GM12878 (cell line): ENCODE results near the gene KCNS1. TPM values are rescaled to one million over a fixed set of nuclear protein-coding genes. Genes with fewer than 3 reads are reported as not detected.

Experiments
- ATAC-seq: fragments of 200-7000 bp; cut with Tn5 transposase; 3 replicates; pipeline ENCODE4 v1.9.1; 2020; ENCODE audit warnings: mild to moderate bottlenecking, moderate library complexity
- BruUV-seq: library from RNA; stranded (reverse); fragments of 400-500 nt; replicated peaks from 2 replicates; lab custom pipeline; 2021; lab: Mats Ljungman, UMichigan
- CTCF ChIA-PET: fragments of 300-600 bp; sonication (Branson Sonifier 250); formaldehyde crosslinking; extraction: SDS; loops from one replicate; lab custom pipeline; 2021; ENCODE audit warnings: inconsistent platforms; lab: Yijun Ruan, JAX
- POLR2A ChIA-PET: fragments of 350-600 bp; formaldehyde crosslinking; extraction: SDS; loops from one replicate; lab custom pipeline; 2021; ENCODE audit warnings: inconsistent platforms; lab: Charles Lee
- RAD21 ChIA-PET: fragments of 300-600 bp; sonication (Branson Sonifier 250); formaldehyde crosslinking; loops from one replicate; lab custom pipeline; 2023; ENCODE audit warnings: antibody characterized with exemption; ENCODE audit not compliant: unreplicated experiment; lab: Charles Lee
- SMC1A ChIA-PET: fragments of 300-600 bp; sonication (Branson Sonifier 250); formaldehyde crosslinking; loops from one replicate; lab custom pipeline; 2023; ENCODE audit not compliant: unreplicated experiment, uncharacterized antibody; lab: Charles Lee
- DNase-seq: peaks from one replicate; pipeline ENCODE4 v3.0.0-alpha.2; 2011; ENCODE audit warnings: low read depth, low spot score
- FAIRE-seq: peaks from 3 replicates; lab custom pipeline; 2011; peaks lifted over from hg19 to GRCh38; lab: Jason Lieb, UNC
- H2AFZ ChIP-seq: 2 replicates; pipeline ENCODE4 v1.6.0; 2011; ENCODE audit warnings: low read depth, low read length, control low read depth; ENCODE audit not compliant: control insufficient read depth
- H3K27ac ChIP-seq: 2 replicates; pipeline ENCODE4 v1.5.1; 2011; ENCODE audit warnings: control low read depth; ENCODE audit not compliant: control insufficient read depth, insufficient read depth
- H3K27me3 ChIP-seq, 2 experiments: replicated peaks in 1 of 2; 2 replicates each; pipeline versions ENCODE4 v1.6.0 to v1.6.1; 2011; ENCODE audit warnings: low read length in 1 of 2; ENCODE audit not compliant: control insufficient read depth in 2 of 2, insufficient read depth in 2 of 2
- H3K36me3 ChIP-seq, 2 experiments: 2 replicates each; pipeline ENCODE4 v1.5.1; 2011; ENCODE audit warnings: low read length in 1 of 2; ENCODE audit not compliant: control insufficient read depth in 2 of 2, insufficient read depth in 2 of 2
- H3K4me1 ChIP-seq: 2 replicates; pipeline ENCODE4 v1.6.1; 2011; ENCODE audit warnings: mild to moderate bottlenecking, low read length, moderate library complexity, mixed read lengths; ENCODE audit not compliant: control insufficient read depth, insufficient read depth
- H3K4me2 ChIP-seq: 2 replicates; pipeline ENCODE4 v1.6.0; 2011; ENCODE audit warnings: control low read depth; ENCODE audit not compliant: control insufficient read depth, insufficient read depth
- H3K4me3 ChIP-seq: fragments of 200-600 bp; sonication (generic); 2 replicates; pipeline ENCODE4 v1.5.1; 2016
- H3K79me2 ChIP-seq: 2 replicates; pipeline ENCODE4 v1.6.0; 2011; ENCODE audit warnings: low read length; ENCODE audit not compliant: control insufficient read depth, insufficient read depth
- H3K9ac ChIP-seq: 2 replicates; pipeline ENCODE4 v1.8.0; 2011; ENCODE audit warnings: low read length, control low read depth, mixed read lengths; ENCODE audit not compliant: control insufficient read depth, insufficient read depth
- H3K9me3 ChIP-seq: replicated peaks from 3 replicates; pipeline ENCODE4 v1.5.1; 2011; ENCODE audit warnings: mild to moderate bottlenecking, low read length; ENCODE audit not compliant: control insufficient read depth, insufficient read depth
- H4K20me1 ChIP-seq: 2 replicates; pipeline ENCODE4 v1.6.0; 2011; ENCODE audit not compliant: control insufficient read depth, insufficient read depth
- FOXK2 ChIP-seq: fragments of 450-650 bp; IDR thresholded peaks from 2 replicates; pipeline ENCODE4 v1.6.1; 2017; ENCODE audit warnings: mild to moderate bottlenecking, moderate library complexity
- NFYA ChIP-seq: IDR thresholded peaks from 2 replicates; pipeline ENCODE4 v1.6.1; 2011; ENCODE audit warnings: low read depth, mild to moderate bottlenecking, low read length, improper control_type of control experiment, borderline replicate concordance
- SMARCA5 ChIP-seq: fragments of 450-650 bp; IDR thresholded peaks from 2 replicates; pipeline ENCODE4 v1.6.1; 2017; ENCODE audit warnings: mild to moderate bottlenecking
- ZBED1 ChIP-seq: IDR thresholded peaks from 2 replicates; pipeline ENCODE4 v1.6.1; 2016; ENCODE audit warnings: borderline replicate concordance
- WGBS: methylation state at CpG from one replicate; pipeline ENCODE4 v1.1.6; 2016; ENCODE audit warnings: low lambda C conversion rate; ENCODE audit not compliant: insufficient replicate concordance, insufficient coverage; ENCODE audit errors: missing lambda C conversion rate; 5-methylcytosine and 5-hydroxymethylcytosine counted together
- in situ Hi-C: fragments of 300-500 bp; cut with MboI; formaldehyde crosslinking; loops from 9 replicates; pipeline ENCODE4 v1.14.3; 2018; ENCODE audit warnings: mixed read lengths
- intact Hi-C: fragments of 100-400 bp; cut with micrococcal nuclease; formaldehyde crosslinking; loops from one replicate; pipeline ENCODE4 v1.14.2; 2022; ENCODE audit not compliant: unreplicated experiment
- polyA plus RNA-seq, 11 experiments: library from polyadenylated mRNA; depleted of rRNA in 4 of 11; unstranded in 6 of 11; stranded (reverse) in 5 of 11; fragments of >200 nt; fragmentation: Nextera tagmentation in 4 of 11; fragmentation: Illumina TruSeq in 1 of 11; extraction: Ambion mirVana in 4 of 11; extraction: Trizol in 1 of 11; gene quantifications; 1 replicate in 1 of 11; 2 replicates in 10 of 11; pipeline versions ENCODE4 v1.2.1 to v1.2.3, GENCODE V29; 2011 to 2016; ENCODE audit warnings: inconsistent platforms in 2 of 11, missing spikeins in 2 of 11, low read depth in 1 of 11
- total RNA-seq, 4 experiments: library from RNA; depleted of rRNA in 3 of 4; stranded (reverse); fragments of >200 nt in 3 of 4; fragmentation: Illumina TruSeq in 1 of 4; extraction: Trizol in 1 of 4; gene quantifications; 2 replicates each; pipeline versions ENCODE4 v1.2.1 to v1.2.3, GENCODE V29; 2013 to 2021
- TF ChIP-seq, protein P1 (sequence below): fragments of 450-650 bp; IDR thresholded peaks from 2 replicates; pipeline ENCODE4 v1.6.1; 2018; ENCODE audit warnings: mild to moderate bottlenecking, low read depth, moderate library complexity; ENCODE audit not compliant: partially characterized antibody

Gene KCNS1
- total and polyA plus RNA-seq, 10 of the 15 experiments (the other 5 are each of a cell fraction or from before 2014, with no cell fraction given), result not detected

DNA sequence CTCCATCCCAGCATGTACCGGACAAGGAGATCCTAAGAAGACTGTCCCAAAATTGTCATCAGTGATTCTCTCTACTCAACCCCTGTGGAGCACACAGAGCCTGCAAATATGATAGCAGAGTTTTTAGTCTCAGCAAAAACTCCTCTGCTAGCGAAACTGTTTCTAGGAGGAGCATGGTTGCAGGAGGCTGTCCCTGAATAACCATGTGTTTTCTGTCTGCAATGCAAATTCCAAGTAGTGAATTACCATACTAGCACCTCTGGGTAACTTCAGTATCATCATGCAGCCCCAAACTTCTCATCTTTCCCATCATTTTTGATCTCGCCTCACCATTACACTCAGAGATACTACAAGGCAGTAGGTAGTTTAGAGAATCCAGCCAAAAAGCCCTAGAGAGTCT is 48.1 kb upstream of the KCNS1 start:
- in situ Hi-C loops, result no loop called here
- no peak overlapping the region for H3K9ac ChIP-seq
- ChIA-PET SMC1A (no interaction called here), POLR2A (no interaction called here), RAD21 (no interaction called here), CTCF (no interaction called here)
- H3K27me3 ChIP-seq, result no peaks in the 10 kb centered on the region; a peak in 1 of 4 replicates
- no peak for TF ChIP-seq NFYA
- no peak for TF ChIP-seq ZBED1
- no peak for TF ChIP-seq FOXK2
- TF ChIP-seq SMARCA5, result no peak
- TF ChIP-seq, protein P1, sequence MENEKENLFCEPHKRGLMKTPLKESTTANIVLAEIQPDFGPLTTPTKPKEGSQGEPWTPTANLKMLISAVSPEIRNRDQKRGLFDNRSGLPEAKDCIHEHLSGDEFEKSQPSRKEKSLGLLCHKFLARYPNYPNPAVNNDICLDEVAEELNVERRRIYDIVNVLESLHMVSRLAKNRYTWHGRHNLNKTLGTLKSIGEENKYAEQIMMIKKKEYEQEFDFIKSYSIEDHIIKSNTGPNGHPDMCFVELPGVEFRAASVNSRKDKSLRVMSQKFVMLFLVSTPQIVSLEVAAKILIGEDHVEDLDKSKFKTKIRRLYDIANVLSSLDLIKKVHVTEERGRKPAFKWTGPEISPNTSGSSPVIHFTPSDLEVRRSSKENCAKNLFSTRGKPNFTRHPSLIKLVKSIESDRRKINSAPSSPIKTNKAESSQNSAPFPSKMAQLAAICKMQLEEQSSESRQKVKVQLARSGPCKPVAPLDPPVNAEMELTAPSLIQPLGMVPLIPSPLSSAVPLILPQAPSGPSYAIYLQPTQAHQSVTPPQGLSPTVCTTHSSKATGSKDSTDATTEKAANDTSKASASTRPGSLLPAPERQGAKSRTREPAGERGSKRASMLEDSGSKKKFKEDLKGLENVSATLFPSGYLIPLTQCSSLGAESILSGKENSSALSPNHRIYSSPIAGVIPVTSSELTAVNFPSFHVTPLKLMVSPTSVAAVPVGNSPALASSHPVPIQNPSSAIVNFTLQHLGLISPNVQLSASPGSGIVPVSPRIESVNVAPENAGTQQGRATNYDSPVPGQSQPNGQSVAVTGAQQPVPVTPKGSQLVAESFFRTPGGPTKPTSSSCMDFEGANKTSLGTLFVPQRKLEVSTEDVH, result no peak
- WGBS, result 44% methylated on average over 3 of the region's 3 CpGs
- H3K27ac ChIP-seq, result no peak overlapping the region
- no peaks in the 10 kb centered on the region for H4K20me1 ChIP-seq
- no peak overlapping the region for H3K4me3 ChIP-seq
- no TSS peak for BruUV-seq
- no peak for DNase-seq
- no peak overlapping the region for H3K4me2 ChIP-seq
- no peaks in the 10 kb centered on the region for H3K36me3 ChIP-seq
- no peaks in the 10 kb centered on the region for H3K9me3 ChIP-seq
- ATAC-seq, result no peak
- FAIRE-seq, result no peak
- H3K4me1 ChIP-seq, result peaks cover 2% of the 10 kb centered on the region
- no peak overlapping the region for H2AFZ ChIP-seq
- intact Hi-C loops, result no loop called here
- H3K79me2 ChIP-seq, result no peaks in the 10 kb centered on the region
